K562 (cell line): ENCODE results near the gene TTC31. TPM values are rescaled to one million over a fixed set of nuclear protein-coding genes. Genes with fewer than 3 reads are reported as not detected.
A peak's percentile ranks its signal among the peaks of the same experiment; 100 is the strongest.

Experiments
- ATAC-seq: fragments of 200-7000 bp; cut with Tn5 transposase; 3 replicates; pipeline ENCODE4 v1.9.1; 2020; ENCODE audit warnings: moderate library complexity
- BruUV-seq: library from RNA; stranded (reverse); fragments of 400-500 nt; replicated peaks from 2 replicates; lab custom pipeline; 2021; lab: Mats Ljungman, UMichigan
- CTCF ChIA-PET: fragments of 300-600 bp; formaldehyde crosslinking; extraction: SDS; loops from one replicate; lab custom pipeline; 2021; ENCODE audit warnings: low intra/inter-chr PET ratio; lab: Yijun Ruan, JAX
- POLR2A ChIA-PET: fragments of 300-600, 350-650 bp; sonication (Branson Sonifier 250); formaldehyde crosslinking; extraction: SDS; loops from one replicate; lab custom pipeline; 2021; ENCODE audit warnings: antibody characterized with exemption, inconsistent platforms; lab: Yijun Ruan, JAX
- DNase-seq, 4 experiments: peaks; one replicate each; pipeline versions ENCODE4 v3.0.0 to v3.0.0-alpha.2; 2011 to 2018; ENCODE audit warnings: low spot score in 3 of 4, mixed read lengths in 3 of 4; ENCODE audit errors: extremely low read depth in 1 of 4
- FAIRE-seq: peaks from 2 replicates; lab custom pipeline; 2011; peaks lifted over from hg19 to GRCh38; lab: Jason Lieb, UNC
- H2AFZ ChIP-seq: 2 replicates; pipeline ENCODE4 v1.6.0; 2011; ENCODE audit warnings: low read depth, low read length, control low read depth, inconsistent platforms
- H3K27ac ChIP-seq: fragments of 200-600 bp; 3 replicates; pipeline ENCODE4 v1.8.0; 2011; ENCODE audit warnings: low read depth, mild to moderate bottlenecking, control low read depth, inconsistent platforms, low read length, moderate library complexity, mixed read lengths; ENCODE audit errors: extremely low read depth
- H3K27me3 ChIP-seq, 2 experiments: fragments of 300-600 bp in 1 of 2; 2 replicates in 1 of 2; 3 replicates in 1 of 2; pipeline versions ENCODE4 v1.6.0 to v1.8.0; 2011; ENCODE audit warnings: inconsistent platforms in 2 of 2, low read length in 2 of 2, mild to moderate bottlenecking in 1 of 2, mixed read lengths in 1 of 2, moderate library complexity in 1 of 2; ENCODE audit not compliant: control insufficient read depth in 2 of 2, insufficient read depth in 2 of 2
- H3K36me3 ChIP-seq: fragments of 300-600 bp; 3 replicates; pipeline ENCODE4 v1.8.0; 2011; ENCODE audit warnings: mild to moderate bottlenecking, low read length, inconsistent platforms; ENCODE audit not compliant: control insufficient read depth, insufficient read depth
- H3K4me1 ChIP-seq, 2 experiments: fragments of 200-600 bp in 1 of 2; replicated peaks in 1 of 2; 2 replicates in 1 of 2; 3 replicates in 1 of 2; pipeline versions ENCODE4 v1.5.1 to v1.8.0; 2011; ENCODE audit warnings: inconsistent platforms in 2 of 2, low read length in 2 of 2, mild to moderate bottlenecking in 1 of 2, mixed read lengths in 1 of 2, moderate library complexity in 1 of 2; ENCODE audit not compliant: control insufficient read depth in 2 of 2, insufficient read depth in 2 of 2
- H3K4me2 ChIP-seq: 2 replicates; pipeline ENCODE4 v1.6.1; 2011; ENCODE audit warnings: low read length, control low read depth, inconsistent platforms, mixed read lengths; ENCODE audit not compliant: insufficient read depth
- H3K4me3 ChIP-seq: fragments of 200-600 bp; sonication (generic), shearing (Covaris generic); 2 replicates; pipeline ENCODE4 v1.5.1; 2016; ENCODE audit warnings: control low read depth, inconsistent platforms
- H3K79me2 ChIP-seq: fragments of 200-600 bp; 3 replicates; pipeline ENCODE4 v1.8.0; 2011; ENCODE audit warnings: low read length, inconsistent platforms; ENCODE audit not compliant: control insufficient read depth, insufficient read depth
- H3K9ac ChIP-seq, 2 experiments: 2 replicates each; pipeline versions ENCODE4 v1.6.0 to v1.6.1; 2011; ENCODE audit warnings: low read depth in 2 of 2, low read length in 2 of 2, control low read depth in 1 of 2, inconsistent platforms in 1 of 2, mild to moderate bottlenecking in 1 of 2, mixed read lengths in 1 of 2; ENCODE audit not compliant: insufficient read depth in 1 of 2
- H3K9me1 ChIP-seq: one replicate; pipeline ENCODE4 v1.6.0; 2011; ENCODE audit warnings: inconsistent platforms, mild to moderate bottlenecking, low read length, moderate library complexity; ENCODE audit not compliant: control insufficient read depth, insufficient read depth
- H3K9me3 ChIP-seq: replicated peaks from 2 replicates; pipeline ENCODE4 v1.5.1; 2011; ENCODE audit warnings: low read depth, low read length, inconsistent platforms; ENCODE audit not compliant: control insufficient read depth, insufficient read depth
- H4K20me1 ChIP-seq: replicated peaks from 2 replicates; pipeline ENCODE4 v1.6.1; 2011; ENCODE audit warnings: low read length, inconsistent platforms, mixed read lengths; ENCODE audit not compliant: control insufficient read depth, insufficient read depth
- ADNP ChIP-seq: fragments of 200-800 bp; sonication (Bioruptor generic); IDR thresholded peaks from 2 replicates; pipeline ENCODE4 v1.6.1; 2016; ENCODE audit warnings: missing genetic modification characterization, missing compliant biosample characterization
- ARHGAP35 ChIP-seq: fragments of 450-650 bp; IDR thresholded peaks from 2 replicates; pipeline ENCODE4 v1.6.1; 2018; ENCODE audit not compliant: partially characterized antibody
- CBX8 ChIP-seq: fragments of 200-600 bp; sonication (generic); IDR thresholded peaks from 2 replicates; pipeline ENCODE4 v1.6.1; 2012; ENCODE audit warnings: borderline replicate concordance, mixed run types, low read depth, mild to moderate bottlenecking, moderate library complexity, mixed read lengths, low read length, control low read depth, inconsistent platforms; ENCODE audit not compliant: poor library complexity, severe bottlenecking; ENCODE audit errors: extremely low read depth
- ELK1 ChIP-seq: sonication (generic); formaldehyde crosslinking; IDR thresholded peaks from 2 replicates; pipeline ENCODE4 v1.8.1; 2022; ENCODE audit warnings: missing genetic modification reagents
- EP300 ChIP-seq: IDR thresholded peaks from 2 replicates; pipeline ENCODE4 v1.6.1; 2012; ENCODE audit warnings: low read length, improper control_type of control experiment
- FOXK1 ChIP-seq: sonication (generic); formaldehyde crosslinking; IDR thresholded peaks from 2 replicates; pipeline ENCODE4 v1.8.0; 2022; ENCODE audit warnings: missing genetic modification reagents, mild to moderate bottlenecking, borderline replicate concordance
- ILK ChIP-seq: fragments of 450-650 bp; IDR thresholded peaks from 2 replicates; pipeline ENCODE4 v1.6.1; 2016; ENCODE audit warnings: missing genetic modification characterization, low read depth, mild to moderate bottlenecking, missing compliant biosample characterization, moderate library complexity, borderline replicate concordance
- KAT7 ChIP-seq: sonication (generic); formaldehyde crosslinking; IDR thresholded peaks from 2 replicates; pipeline ENCODE4 v1.8.0; 2022; ENCODE audit warnings: missing genetic modification reagents, mild to moderate bottlenecking, borderline replicate concordance
- MXD1 ChIP-seq: fragments of 250-450 bp; sonication (Bioruptor Pico); IDR thresholded peaks from 2 replicates; pipeline ENCODE4 v1.8.0; 2021; ENCODE audit warnings: borderline replicate concordance, mild to moderate bottlenecking, moderate library complexity; ENCODE audit not compliant: poor library complexity, severe bottlenecking
- NFE2 ChIP-seq: IDR thresholded peaks from 2 replicates; pipeline ENCODE4 v1.6.1; 2014; ENCODE audit warnings: antibody characterized with exemption, low read depth
- RBM34 ChIP-seq: fragments of 200-400 bp; formaldehyde crosslinking; IDR thresholded peaks from 2 replicates; pipeline ENCODE4 v1.6.1; 2018; ENCODE audit warnings: low read length, borderline replicate concordance; ENCODE audit not compliant: insufficient read depth
- USF2 ChIP-seq: sonication (generic); formaldehyde crosslinking; IDR thresholded peaks from 2 replicates; pipeline ENCODE4 v1.5.0; 2020; ENCODE audit warnings: missing genetic modification reagents
- ZBTB1 ChIP-seq: sonication (generic); formaldehyde crosslinking; IDR thresholded peaks from 2 replicates; pipeline ENCODE4 v1.8.1; 2023; ENCODE audit warnings: missing genetic modification reagents, low read depth, mild to moderate bottlenecking, borderline replicate concordance
- ZNF197 ChIP-seq: fragments of 200-800 bp; sonication (Bioruptor generic); IDR thresholded peaks from 2 replicates; pipeline ENCODE4 v1.6.1; 2016; ENCODE audit warnings: low read depth, missing genetic modification characterization, missing compliant biosample characterization
- ZNF232 ChIP-seq: sonication (generic); formaldehyde crosslinking; IDR thresholded peaks from 2 replicates; pipeline ENCODE4 v1.8.0; 2022; ENCODE audit warnings: mild to moderate bottlenecking, missing genetic modification reagents
- ZNF316 ChIP-seq: fragments of 450-650 bp; IDR thresholded peaks from 2 replicates; pipeline ENCODE4 v1.6.1; 2016
- ZNF766 ChIP-seq: fragments of 200-800 bp; sonication (Bioruptor generic); conservative IDR thresholded peaks from 2 replicates; pipeline ENCODE4 v1.6.1; 2016; ENCODE audit warnings: missing genetic modification characterization, missing compliant biosample characterization
- WGBS: fragments of 100-300 bp; shearing (Covaris generic); methylation state at CpG from one replicate; pipeline ENCODE4 v1.1.6; 2016; ENCODE audit warnings: low coverage, mixed read lengths; ENCODE audit not compliant: insufficient coverage; ENCODE audit errors: missing lambda C conversion rate; 5-methylcytosine and 5-hydroxymethylcytosine counted together
- in situ Hi-C: fragments of 300-500 bp; cut with MboI; formaldehyde crosslinking; loops from 4 replicates; pipeline ENCODE4 v1.15.0; 2018; ENCODE audit warnings: inconsistent platforms, mixed read lengths
- intact Hi-C: fragments of 100-400 bp; cut with micrococcal nuclease; formaldehyde crosslinking; loops from 2 replicates; pipeline ENCODE4 v1.14.2; 2022
- polyA plus RNA-seq, 8 experiments: library from polyadenylated mRNA; depleted of rRNA in 4 of 8; stranded (reverse) in 5 of 8; unstranded in 3 of 8; fragments of >200 nt; fragmentation: Nextera tagmentation in 2 of 8; fragmentation: Illumina TruSeq in 1 of 8; extraction: Ambion mirVana in 2 of 8; extraction: Trizol in 1 of 8; gene quantifications; 2 replicates each; pipeline versions ENCODE4 v1.2.1 to v1.2.3, GENCODE V29; 2011 to 2014; ENCODE audit warnings: inconsistent platforms in 1 of 8, missing spikeins in 1 of 8
- total RNA-seq, 7 experiments: library from RNA; depleted of rRNA in 6 of 7; stranded (reverse); fragments of >200 nt in 6 of 7; fragmentation: Illumina TruSeq in 2 of 7; extraction: Trizol in 2 of 7; gene quantifications; 2 replicates each; pipeline versions ENCODE4 v1.2.1 to v1.2.3, GENCODE V29; 2011 to 2021; ENCODE audit warnings: low replicate concordance in 1 of 7

TTC31 gene
- total and polyA plus RNA-seq, 9 of the 15 experiments (the other 6 are each of a cell fraction or from before 2014, with no cell fraction given) = 4.7 to 30.5 (median 15.9) TPM

- POLR2A ChIA-PET = interaction anchor here (0.6 to 3.9 kb wide), 21 partner anchors 9 to 627 kb away, joined by 3 to 25 read pairs (median 4); partner anchors contain the start of genes CCDC142, LOXL3, MRPL53 and TTC31
- Histone ChIP-seq H3K4me2 (peak overlapping the region; percentile 97), H2AFZ (peak overlapping the region; percentile 70), H3K9me3 (no peaks in the 10 kb centered on the region), H3K36me3 (peaks cover 65% of the 10 kb centered on the region), H3K9me1 (peaks cover 3% of the 10 kb centered on the region), H4K20me1 (peaks cover 5% of the 10 kb centered on the region; the same call in 1 of the 2 replicates), H3K4me1 (peaks cover 28 to 37% of the 10 kb centered on the region in 2 experiments), H3K79me2 (peaks cover 52% of the 10 kb centered on the region), H3K9ac (peak overlapping the region; percentile 95 to 97), H3K27ac (peak overlapping the region; percentile 84), H3K4me3 (peak overlapping the region; percentile 96), H3K27me3 (no peaks in the 10 kb centered on the region)
- FAIRE-seq = peak; percentile 97
- peak; percentile 85 to 96 (median 92) for DNase-seq
- BruUV-seq = TSS peak; percentile 62
- intact Hi-C loops = loop anchor here (2.0 to 5.0 kb wide), 3 partner anchors 24 to 278 kb away; partner anchors contain the start of gene DOK1
- in situ Hi-C loops = no loop called here
- CTCF ChIA-PET = interaction anchor here (1.5 to 2.0 kb wide), 2 partner anchors 48 to 57 kb away, joined by 4 to 12 read pairs; partner anchors contain the start of genes CCDC142 and TTC31
- under 1% methylated on average over 35 of the region's 54 CpGs for WGBS
- peak; percentile 80 for ATAC-seq
- no peak for TF ChIP-seq ILK (tag)
- TF ChIP-seq ADNP (tag) = no peak
- TF ChIP-seq ARHGAP35 = no peak
- TF ChIP-seq ZNF316 = no peak
- 0 out of 2 replicates have a peak, but pooled peaks have one; percentile 34 for TF ChIP-seq KAT7 (CRISPR knock-in tag)
- TF ChIP-seq ZBTB1 (CRISPR knock-in tag) = peak; percentile 73; the same call in 1 of the 2 replicates
- TF ChIP-seq ZNF232 (CRISPR knock-in tag) = no peak
- no peak for TF ChIP-seq ELK1 (CRISPR knock-in tag)
- TF ChIP-seq RBM34 = no peak
- TF ChIP-seq EP300 = peak; percentile 71; the same call in 1 of the 2 replicates
- TF ChIP-seq NFE2 = no peak
- TF ChIP-seq USF2 (CRISPR knock-in tag) = no peak
- TF ChIP-seq ZNF766 (CRISPR knock-in tag) = no peak
- no peak; the same call in 1 of the 2 replicates for TF ChIP-seq ZNF197
- TF ChIP-seq MXD1 (CRISPR knock-in tag) = no peak
- TF ChIP-seq FOXK1 (CRISPR knock-in tag) = no peak
- no peak for TF ChIP-seq CBX8
These were observed 47.6 kb downstream of the TTC31 start for GRCh38 chr2:74530239-74531187.
